SK-N-SH treated with all-trans-retinoic acid at 6 μM for 48 hours (cell line): ENCODE measurements around the gene ALDH16A1.

ENCODE experiments used
- ARNTL ChIP-seq: fragments of 450-650 bp; formaldehyde crosslinking; IDR thresholded peaks from 2 replicates; pipeline ENCODE4 v1.5.0; 2020; ENCODE audit warnings: low read depth, mild to moderate bottlenecking, moderate library complexity, borderline replicate concordance
- GLIS3 ChIP-seq: fragments of 250-450 bp; sonication (Bioruptor Pico); IDR thresholded peaks from 2 replicates; pipeline ENCODE4 v1.5.0; 2020; ENCODE audit warnings: mild to moderate bottlenecking, moderate library complexity
- ISL1 ChIP-seq: fragments of 250-450 bp; sonication (Bioruptor Pico); IDR thresholded peaks from 2 replicates; pipeline ENCODE4 v2.1.2; 2022; ENCODE audit warnings: mild to moderate bottlenecking, moderate library complexity
- PATZ1 ChIP-seq: fragments of 250-450 bp; sonication (Bioruptor Pico); IDR thresholded peaks from 2 replicates; pipeline ENCODE4 v1.8.0; 2020; ENCODE audit warnings: mild to moderate bottlenecking, moderate library complexity, borderline replicate concordance
- RARB ChIP-seq: fragments of 250-450 bp; sonication (Bioruptor Pico); IDR thresholded peaks from 2 replicates; pipeline ENCODE4 v1.8.0; 2021; ENCODE audit warnings: mild to moderate bottlenecking, moderate library complexity
- SNAI2 ChIP-seq: fragments of 250-450 bp; sonication (Bioruptor Pico); IDR thresholded peaks from 2 replicates; pipeline ENCODE4 v1.5.0; 2020; ENCODE audit warnings: mild to moderate bottlenecking, moderate library complexity
- ZFP3 ChIP-seq: fragments of 250-450 bp; sonication (Bioruptor Pico); IDR thresholded peaks from 2 replicates; pipeline ENCODE4 v1.5.0; 2020; ENCODE audit warnings: mild to moderate bottlenecking, moderate library complexity
- ZNF565 ChIP-seq: fragments of 450-650 bp; formaldehyde crosslinking; conservative IDR thresholded peaks from 2 replicates; pipeline ENCODE4 v1.5.0; 2020; ENCODE audit warnings: low read depth, mild to moderate bottlenecking, moderate library complexity
- TF ChIP-seq, protein P1 (sequence below): fragments of 250-450 bp; sonication (Bioruptor Pico); IDR thresholded peaks from 2 replicates; pipeline ENCODE4 v1.5.0; 2020; ENCODE audit warnings: mild to moderate bottlenecking, moderate library complexity

DNA sequence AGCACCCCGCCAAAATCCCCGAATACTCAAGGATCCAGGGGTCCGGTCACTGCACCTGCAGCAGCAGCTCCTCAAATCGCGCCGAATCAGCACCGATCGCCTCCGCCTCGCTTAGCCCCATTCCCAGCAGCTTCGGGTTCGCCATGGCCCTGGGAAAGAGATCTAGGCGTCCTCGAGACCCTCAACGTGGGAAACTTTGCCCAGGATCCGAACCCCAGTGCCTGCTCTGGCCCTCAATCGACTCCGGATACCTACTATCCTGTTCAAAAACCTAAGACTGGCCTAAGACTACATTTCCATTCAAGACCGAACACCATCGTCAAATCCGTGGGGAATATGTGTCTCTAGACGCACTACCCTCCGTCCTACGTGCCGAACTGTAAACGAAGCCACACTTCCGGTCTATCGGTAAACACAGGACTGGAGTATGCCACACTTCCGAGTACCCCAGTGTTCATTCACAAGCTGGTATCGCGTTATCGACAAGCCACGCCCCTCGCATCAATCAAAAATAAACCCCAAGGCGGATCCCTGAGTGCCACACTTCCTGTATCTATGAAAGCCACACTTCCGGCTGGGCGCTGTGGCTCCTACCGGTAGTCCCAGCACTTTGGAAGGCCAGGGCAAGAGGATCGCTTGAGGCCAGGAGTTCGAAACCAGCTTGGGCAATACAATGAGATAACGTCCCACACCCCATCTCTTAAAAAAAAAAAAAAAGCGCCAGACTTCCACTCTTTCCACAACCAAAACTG is 1.4 kb upstream of the ALDH16A1 start, which contains the start of gene PIH1D1:
- TF ChIP-seq RARB (CRISPR knock-in tag), result no peak
- TF ChIP-seq, protein P1, sequence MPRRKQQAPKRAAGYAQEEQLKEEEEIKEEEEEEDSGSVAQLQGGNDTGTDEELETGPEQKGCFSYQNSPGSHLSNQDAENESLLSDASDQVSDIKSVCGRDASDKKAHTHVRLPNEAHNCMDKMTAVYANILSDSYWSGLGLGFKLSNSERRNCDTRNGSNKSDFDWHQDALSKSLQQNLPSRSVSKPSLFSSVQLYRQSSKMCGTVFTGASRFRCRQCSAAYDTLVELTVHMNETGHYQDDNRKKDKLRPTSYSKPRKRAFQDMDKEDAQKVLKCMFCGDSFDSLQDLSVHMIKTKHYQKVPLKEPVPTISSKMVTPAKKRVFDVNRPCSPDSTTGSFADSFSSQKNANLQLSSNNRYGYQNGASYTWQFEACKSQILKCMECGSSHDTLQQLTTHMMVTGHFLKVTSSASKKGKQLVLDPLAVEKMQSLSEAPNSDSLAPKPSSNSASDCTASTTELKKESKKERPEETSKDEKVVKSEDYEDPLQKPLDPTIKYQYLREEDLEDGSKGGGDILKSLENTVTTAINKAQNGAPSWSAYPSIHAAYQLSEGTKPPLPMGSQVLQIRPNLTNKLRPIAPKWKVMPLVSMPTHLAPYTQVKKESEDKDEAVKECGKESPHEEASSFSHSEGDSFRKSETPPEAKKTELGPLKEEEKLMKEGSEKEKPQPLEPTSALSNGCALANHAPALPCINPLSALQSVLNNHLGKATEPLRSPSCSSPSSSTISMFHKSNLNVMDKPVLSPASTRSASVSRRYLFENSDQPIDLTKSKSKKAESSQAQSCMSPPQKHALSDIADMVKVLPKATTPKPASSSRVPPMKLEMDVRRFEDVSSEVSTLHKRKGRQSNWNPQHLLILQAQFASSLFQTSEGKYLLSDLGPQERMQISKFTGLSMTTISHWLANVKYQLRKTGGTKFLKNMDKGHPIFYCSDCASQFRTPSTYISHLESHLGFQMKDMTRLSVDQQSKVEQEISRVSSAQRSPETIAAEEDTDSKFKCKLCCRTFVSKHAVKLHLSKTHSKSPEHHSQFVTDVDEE (CRISPR knock-in tag), result no peak
- TF ChIP-seq PATZ1 (CRISPR knock-in tag), result no peak
- no peak for TF ChIP-seq ZFP3
- no peak for TF ChIP-seq SNAI2 (CRISPR knock-in tag)
- TF ChIP-seq ISL1, result no peak
- TF ChIP-seq ARNTL, result no peak
- no peak for TF ChIP-seq GLIS3
- no peak for TF ChIP-seq ZNF565 (CRISPR knock-in tag)
